T-helper 17 cell (primary cell): ENCODE measurements around the gene VPREB1. TPM values are rescaled to one million over a fixed set of nuclear protein-coding genes. Genes with fewer than 3 reads are reported as not detected.
A peak's percentile ranks its signal among the peaks of the same experiment; 100 is the strongest.

Experiments
- ATAC-seq: fragments of 150-1000 bp; cut with Tn5 transposase; 2 replicates; pipeline ENCODE4 v1.10.0; 2021; ENCODE audit warnings: mild to moderate bottlenecking, moderate library complexity
- DNase-seq, 3 donors: peaks; one replicate each; pipeline versions ENCODE4 v3.0.0 to v3.0.0-alpha.2; 2020 to 2021
- H3K9me3 ChIP-seq: one replicate; pipeline ENCODE4 v1.7.0; 2013; ENCODE audit warnings: low read length, mild to moderate bottlenecking; ENCODE audit not compliant: control insufficient read depth, poor library complexity, severe bottlenecking
- H3K27ac Mint-ChIP-seq: one replicate; pipeline ENCODE4 v1.8.0; 2022; ENCODE audit warnings: mild to moderate bottlenecking, moderate library complexity, mixed read lengths
- H3K27me3 Mint-ChIP-seq: one replicate; pipeline ENCODE4 v1.8.0; 2022; ENCODE audit warnings: mixed read lengths
- H3K36me3 Mint-ChIP-seq: one replicate; pipeline ENCODE4 v1.8.0; 2022; ENCODE audit warnings: low read depth, mixed read lengths
- H3K4me1 Mint-ChIP-seq: one replicate; pipeline ENCODE4 v1.8.0; 2022; ENCODE audit warnings: mild to moderate bottlenecking, mixed read lengths
- H3K4me3 Mint-ChIP-seq: one replicate; pipeline ENCODE4 v1.8.0; 2022; ENCODE audit warnings: mild to moderate bottlenecking, moderate library complexity, mixed read lengths
- total RNA-seq, 4 donors: library from RNA in 2 of 4; stranded (reverse) in 2 of 4; gene quantifications; one replicate each; pipeline ENCODE4 v1.2.3 and lab custom pipeline; 2022 to 2026

VPREB1 gene, protein sequence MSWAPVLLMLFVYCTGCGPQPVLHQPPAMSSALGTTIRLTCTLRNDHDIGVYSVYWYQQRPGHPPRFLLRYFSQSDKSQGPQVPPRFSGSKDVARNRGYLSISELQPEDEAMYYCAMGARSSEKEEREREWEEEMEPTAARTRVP
- total RNA-seq (not detected), total RNA-seq (lab: John Stamatoyannopoulos, UW) (0 reads per million in 2 donors)

DNA sequence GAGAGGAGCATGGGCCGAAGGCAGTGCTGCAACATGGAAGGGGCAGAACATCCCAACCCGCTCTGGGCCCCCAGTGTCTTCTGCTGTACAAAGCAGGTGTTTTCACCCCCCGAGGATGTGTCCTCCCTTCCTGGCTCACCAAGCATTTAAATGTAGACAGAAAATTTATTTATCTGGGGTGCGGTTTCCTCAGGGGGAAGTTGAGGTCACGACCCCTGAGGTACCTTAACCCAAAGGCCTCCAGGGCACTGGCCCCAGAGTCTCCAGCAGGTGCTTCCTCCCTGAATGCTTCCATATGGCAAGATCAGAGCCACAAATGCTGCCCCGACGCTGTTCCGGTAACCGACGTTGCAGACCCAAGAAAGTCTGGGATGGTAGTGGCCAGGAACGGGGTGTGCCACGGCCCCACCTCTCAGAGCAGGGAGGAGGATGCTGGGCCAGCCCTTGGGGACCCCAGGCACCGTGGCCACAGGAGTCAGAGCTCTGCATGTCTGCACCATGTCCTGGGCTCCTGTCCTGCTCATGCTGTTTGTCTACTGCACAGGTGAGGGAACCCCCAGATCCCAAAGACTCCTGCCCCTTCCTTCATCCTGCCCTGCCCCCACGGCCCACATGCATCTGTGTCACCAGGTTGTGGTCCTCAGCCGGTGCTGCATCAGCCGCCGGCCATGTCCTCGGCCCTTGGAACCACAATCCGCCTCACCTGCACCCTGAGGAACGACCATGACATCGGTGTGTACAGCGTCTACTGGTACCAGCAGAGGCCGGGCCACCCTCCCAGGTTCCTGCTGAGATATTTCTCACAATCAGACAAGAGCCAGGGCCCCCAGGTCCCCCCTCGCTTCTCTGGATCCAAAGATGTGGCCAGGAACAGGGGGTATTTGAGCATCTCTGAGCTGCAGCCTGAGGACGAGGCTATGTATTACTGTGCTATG, at the start of gene VPREB1:
Gene VPREB1, plus strand, starts transcription at position 471 of the 935 bp plus-strand sequence. Its CDS starts 28 bp downstream, at position 499.
- H3K27ac Mint-ChIP-seq = peak within 1 kb of the TSS; percentile 63
- peaks cover 5% of the 10 kb centered on the region for H3K36me3 Mint-ChIP-seq
- H3K9me3 ChIP-seq = no peaks in the 10 kb centered on the region
- DNase-seq (no peak), ATAC-seq (no peak)
- peaks cover 20% of the 10 kb centered on the region for H3K4me1 Mint-ChIP-seq
- H3K27me3 Mint-ChIP-seq = peaks cover 36% of the 10 kb centered on the region
- no peak within 1 kb of the TSS for H3K4me3 Mint-ChIP-seq

DNA sequence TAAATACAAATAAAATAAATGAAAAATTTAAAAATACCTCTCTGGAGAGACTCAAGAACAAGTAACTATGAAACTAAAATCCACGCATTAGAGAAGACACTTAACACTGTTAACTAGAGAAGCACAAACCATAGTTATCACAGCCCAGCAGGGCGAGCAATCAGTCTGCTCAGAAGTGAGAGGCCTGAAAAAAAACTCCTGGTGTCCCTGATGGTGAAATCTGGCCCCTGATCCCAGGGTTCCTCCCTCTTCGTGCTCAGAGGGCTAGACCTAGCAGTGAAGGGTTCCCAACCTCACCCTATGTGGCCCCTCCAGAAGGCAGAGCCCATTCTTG, 49.7 kb upstream of the VPREB1 start:
- ATAC-seq (no peak), DNase-seq (no peak)
- peaks cover 32% of the 10 kb centered on the region for H3K27me3 Mint-ChIP-seq
- H3K4me3 Mint-ChIP-seq = no peak overlapping the region
- no peak overlapping the region for H3K27ac Mint-ChIP-seq
- H3K4me1 Mint-ChIP-seq = peaks cover 3% of the 10 kb centered on the region
- H3K9me3 ChIP-seq = no peaks in the 10 kb centered on the region
- H3K36me3 Mint-ChIP-seq = no peaks in the 10 kb centered on the region

DNA sequence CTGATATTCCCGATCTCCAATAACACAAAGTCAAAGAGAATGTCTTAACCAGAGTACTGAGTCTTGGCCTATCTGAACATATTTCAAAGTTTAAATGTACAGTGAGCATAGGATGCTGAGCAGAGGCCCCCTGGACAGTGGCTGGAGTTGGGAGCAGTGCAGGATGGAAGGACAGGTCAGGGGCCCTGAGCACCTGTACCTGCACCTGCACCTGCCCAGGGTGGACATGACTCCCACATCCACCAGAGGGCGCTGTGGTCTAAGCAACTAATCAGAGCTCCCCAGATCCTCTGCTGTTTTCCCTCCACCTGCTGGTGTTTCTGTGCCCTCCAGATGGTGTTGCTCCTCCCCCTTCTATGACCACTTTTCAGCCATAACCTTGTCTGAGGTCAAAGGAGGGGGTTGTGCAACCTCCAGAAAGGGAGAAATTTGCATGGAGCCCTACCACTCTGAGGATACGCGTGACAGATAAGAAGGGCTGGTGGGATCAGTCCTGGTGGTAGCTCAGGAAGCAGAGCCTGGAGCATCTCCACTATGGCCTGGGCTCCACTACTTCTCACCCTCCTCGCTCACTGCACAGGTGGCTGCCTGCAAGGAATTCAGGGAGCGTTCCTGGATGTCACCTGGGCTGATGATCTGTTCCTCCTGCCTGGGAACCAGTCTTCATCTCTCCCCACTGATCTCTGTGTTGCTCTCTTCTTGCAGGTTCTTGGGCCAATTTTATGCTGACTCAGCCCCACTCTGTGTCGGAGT, 49.1 kb upstream of the VPREB1 start:
- H3K36me3 Mint-ChIP-seq = no peaks in the 10 kb centered on the region
- peaks cover 3% of the 10 kb centered on the region for H3K4me1 Mint-ChIP-seq
- H3K9me3 ChIP-seq = no peaks in the 10 kb centered on the region
- no peak overlapping the region for H3K4me3 Mint-ChIP-seq
- H3K27me3 Mint-ChIP-seq = peaks cover 38% of the 10 kb centered on the region
- no peak overlapping the region for H3K27ac Mint-ChIP-seq
- peak; percentile 94 for ATAC-seq
- peak; percentile 60 to 80 (median 67) for DNase-seq

DNA sequence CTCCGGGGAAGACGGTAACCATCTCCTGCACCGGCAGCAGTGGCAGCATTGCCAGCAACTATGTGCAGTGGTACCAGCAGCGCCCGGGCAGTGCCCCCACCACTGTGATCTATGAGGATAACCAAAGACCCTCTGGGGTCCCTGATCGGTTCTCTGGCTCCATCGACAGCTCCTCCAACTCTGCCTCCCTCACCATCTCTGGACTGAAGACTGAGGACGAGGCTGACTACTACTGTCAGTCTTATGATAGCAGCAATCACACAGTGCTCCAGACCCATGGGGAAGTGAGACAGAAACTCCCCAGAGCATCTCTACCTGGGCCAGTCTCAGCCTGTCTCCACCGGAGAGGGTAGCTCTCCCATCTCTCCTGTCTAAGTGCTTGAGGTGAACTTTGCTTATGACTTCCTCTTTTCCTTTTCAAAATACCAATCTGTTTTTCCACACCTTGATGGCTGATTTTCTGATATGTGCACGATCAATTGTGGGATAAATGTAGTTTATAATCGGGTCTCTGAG, 48.5 kb upstream of the VPREB1 start:
- Mint-ChIP-seq H3K4me3 (peak overlapping the region; percentile 25), H3K27ac (no peak overlapping the region), H3K27me3 (peaks cover 44% of the 10 kb centered on the region), H3K4me1 (peaks cover 3% of the 10 kb centered on the region), H3K36me3 (no peaks in the 10 kb centered on the region)
- no peak for DNase-seq
- H3K9me3 ChIP-seq = no peaks in the 10 kb centered on the region
- ATAC-seq = peak; percentile 58

DNA sequence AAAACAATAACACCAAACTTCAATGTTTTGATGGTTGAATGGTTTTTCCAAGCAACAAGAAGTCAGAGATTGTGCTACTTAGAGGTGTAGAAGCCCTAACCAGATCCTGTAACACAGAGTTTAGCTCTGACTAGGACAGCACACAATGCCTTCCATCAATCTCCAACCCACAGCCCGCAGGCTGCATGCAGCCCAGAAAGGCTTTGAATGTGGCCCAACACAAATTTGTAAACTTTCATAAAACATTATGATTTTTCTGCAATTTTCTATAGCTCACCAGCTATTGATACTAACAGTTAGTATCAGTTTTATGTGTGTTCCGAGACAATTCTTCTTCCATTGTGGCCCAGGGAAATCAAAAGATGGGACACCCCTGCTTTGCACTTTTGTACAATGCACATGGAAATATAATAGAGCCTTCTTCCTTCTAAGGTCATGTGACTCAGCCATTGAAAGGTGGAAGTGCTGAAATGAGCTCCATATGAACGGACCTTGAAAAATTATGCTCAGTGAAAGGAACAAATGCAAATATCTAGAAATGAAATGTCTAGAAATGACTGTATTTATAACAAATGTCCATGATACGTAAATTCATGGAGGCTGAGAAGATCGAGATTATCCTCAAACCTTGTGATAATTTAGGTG, 47.6 kb upstream of the VPREB1 start:
- ATAC-seq = no peak

DNA sequence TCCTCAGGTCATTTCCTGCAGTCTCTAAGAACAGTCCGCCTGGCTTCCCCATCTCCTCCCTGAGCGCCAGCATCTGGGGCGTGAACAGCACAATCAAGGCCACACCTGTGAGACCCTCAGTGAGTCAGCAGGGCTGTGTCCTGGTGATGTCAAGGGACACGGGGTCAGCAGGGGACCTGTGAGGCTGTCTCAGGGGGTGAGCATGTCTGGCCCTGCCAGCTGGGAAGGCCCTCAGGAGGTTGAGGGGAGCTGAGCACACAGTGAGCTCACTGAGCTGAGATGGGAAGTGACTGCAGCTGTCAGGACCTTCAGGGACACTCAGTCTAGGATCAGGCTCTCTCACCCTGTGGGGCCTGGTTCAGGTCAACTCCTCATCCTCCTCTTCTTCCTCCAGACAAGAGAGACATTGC, 46.6 kb upstream of the VPREB1 start:
- ATAC-seq = no peak
- peak overlapping the region; percentile 39 for H3K27ac Mint-ChIP-seq
- H3K36me3 Mint-ChIP-seq = no peaks in the 10 kb centered on the region
- no peak overlapping the region for H3K4me3 Mint-ChIP-seq
- H3K9me3 ChIP-seq = no peaks in the 10 kb centered on the region
- H3K4me1 Mint-ChIP-seq = peaks cover 7% of the 10 kb centered on the region
- peaks cover 56% of the 10 kb centered on the region for H3K27me3 Mint-ChIP-seq
- DNase-seq = no peak

More for the DNA sequence above, 47.6 kb upstream of the VPREB1 start:
- Mint-ChIP-seq H3K27ac (no peak overlapping the region), H3K4me3 (no peak overlapping the region), H3K36me3 (no peaks in the 10 kb centered on the region), H3K4me1 (peaks cover 7% of the 10 kb centered on the region), H3K27me3 (peaks cover 52% of the 10 kb centered on the region)
- no peak for DNase-seq
- H3K9me3 ChIP-seq = no peaks in the 10 kb centered on the region

DNA sequence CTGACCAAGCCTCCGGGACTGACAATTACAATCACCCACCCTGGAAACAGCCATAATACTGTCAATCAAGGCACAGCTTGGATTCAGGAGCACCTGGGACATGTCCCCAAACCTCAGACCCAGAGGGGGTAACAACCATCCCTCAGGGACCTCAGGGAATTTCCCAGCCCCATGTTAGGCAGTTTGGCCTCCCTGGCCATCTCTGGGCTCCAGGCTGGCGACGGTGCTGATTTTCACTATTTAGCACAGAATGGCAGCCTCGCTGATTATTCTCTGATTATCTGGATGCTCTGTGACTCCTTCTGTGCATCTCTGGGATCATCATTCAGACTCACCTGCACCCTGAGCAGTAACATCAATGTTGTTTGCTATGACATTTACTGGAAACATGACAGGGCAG, 45.8 kb upstream of the VPREB1 start:
- Mint-ChIP-seq H3K36me3 (no peaks in the 10 kb centered on the region), H3K4me1 (peaks cover 7% of the 10 kb centered on the region), H3K27me3 (peaks cover 60% of the 10 kb centered on the region), H3K27ac (peak overlapping the region; percentile 39), H3K4me3 (no peak overlapping the region)
- no peak for DNase-seq
- no peaks in the 10 kb centered on the region for H3K9me3 ChIP-seq
- no peak for ATAC-seq

DNA sequence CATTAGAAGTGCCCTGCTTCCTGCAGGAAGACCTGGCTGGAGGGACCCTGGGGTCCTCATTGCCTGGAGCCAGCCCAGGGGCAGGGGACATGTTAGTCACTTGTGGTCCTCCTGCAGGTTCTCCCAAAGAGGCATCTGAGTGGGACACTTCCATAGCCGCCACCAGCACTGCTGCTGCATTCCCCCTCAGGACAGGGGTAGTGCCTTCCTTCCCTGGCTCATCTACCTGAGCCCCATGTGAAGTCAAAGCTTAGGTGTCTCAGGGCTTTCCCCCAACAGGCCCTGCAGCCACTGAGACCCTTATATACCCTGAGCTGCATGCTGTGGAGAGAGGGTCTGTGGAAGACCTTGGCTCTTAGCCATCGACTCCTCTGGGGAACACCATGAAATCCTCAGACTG, 45.0 kb upstream of the VPREB1 start:
- no peak for DNase-seq
- Mint-ChIP-seq H3K36me3 (no peaks in the 10 kb centered on the region), H3K4me3 (no peak overlapping the region), H3K27ac (no peak overlapping the region), H3K27me3 (peaks cover 60% of the 10 kb centered on the region), H3K4me1 (peaks cover 7% of the 10 kb centered on the region)
- H3K9me3 ChIP-seq = no peaks in the 10 kb centered on the region
- no peak for ATAC-seq

DNA sequence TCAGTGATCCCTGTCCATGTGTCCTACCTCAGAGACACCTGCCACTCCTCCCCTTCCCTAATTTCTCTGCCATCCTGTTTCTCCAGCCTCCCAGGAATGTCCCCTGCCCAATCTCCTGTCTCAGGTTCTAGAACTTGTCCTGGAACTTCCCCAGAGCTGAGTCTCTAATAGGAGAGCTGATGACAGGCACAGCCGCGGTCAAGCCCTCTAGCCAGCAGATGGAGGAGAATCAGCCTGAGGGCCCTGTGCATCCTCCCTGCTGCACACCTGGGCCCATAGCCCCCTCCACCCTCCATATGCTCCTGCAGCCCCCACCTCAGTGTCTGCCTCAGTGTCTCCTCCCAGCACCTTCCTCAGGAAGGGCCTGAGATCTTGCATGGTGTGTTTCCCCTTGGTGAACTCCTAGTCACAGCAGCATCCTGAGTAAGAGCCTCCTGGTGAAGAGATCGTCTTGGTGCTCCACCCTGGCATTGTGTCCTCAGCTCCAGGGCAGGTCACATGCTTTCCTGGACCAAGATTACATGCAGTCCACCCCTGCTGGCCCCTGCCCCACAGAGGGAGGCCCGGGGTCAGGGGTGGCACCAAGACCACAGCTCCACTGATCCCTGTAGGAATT, 43.9 kb upstream of the VPREB1 start:
- no peak overlapping the region for H3K27ac Mint-ChIP-seq
- DNase-seq = no peak
- no peaks in the 10 kb centered on the region for H3K9me3 ChIP-seq
- no peaks in the 10 kb centered on the region for H3K36me3 Mint-ChIP-seq
- H3K4me1 Mint-ChIP-seq = peaks cover 7% of the 10 kb centered on the region
- ATAC-seq = no peak
- H3K4me3 Mint-ChIP-seq = no peak overlapping the region
- H3K27me3 Mint-ChIP-seq = peaks cover 60% of the 10 kb centered on the region

DNA sequence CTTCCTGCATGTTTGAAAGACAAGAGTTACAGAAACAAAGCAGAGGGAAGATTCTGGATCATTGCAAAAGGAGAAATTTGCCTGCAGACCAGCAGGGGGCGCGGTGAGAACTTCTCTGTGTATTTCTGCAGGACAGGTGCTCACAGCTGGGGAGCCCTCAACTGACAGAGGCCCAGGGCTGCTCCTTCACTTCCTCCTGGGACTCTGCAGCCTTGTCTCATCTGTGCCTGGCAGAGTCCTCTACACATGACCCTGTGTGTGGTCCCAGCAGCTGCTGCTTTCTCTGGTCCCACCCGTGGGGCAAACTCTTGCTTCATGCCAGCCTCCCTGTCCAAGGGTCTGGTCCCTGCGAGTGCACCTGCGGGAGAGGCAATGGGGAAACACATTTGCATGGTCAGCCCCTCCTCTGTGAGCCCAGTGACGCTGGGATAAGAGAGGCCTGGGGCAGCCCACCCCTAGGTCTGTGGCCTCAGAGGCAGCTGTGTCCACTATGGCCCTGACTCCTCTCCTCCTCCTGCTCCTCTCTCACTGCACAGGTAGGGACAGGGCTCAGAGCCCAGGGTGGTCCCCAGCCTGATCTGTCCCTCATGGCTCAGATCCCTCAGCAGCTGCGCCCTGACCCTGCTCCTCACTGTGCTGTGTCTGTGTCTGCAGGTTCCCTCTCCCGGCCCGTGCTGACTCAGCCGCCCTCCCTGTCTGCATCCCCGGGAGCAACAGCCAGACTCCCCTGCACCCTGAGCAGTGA, 43.2 kb upstream of the VPREB1 start:
- Mint-ChIP-seq H3K4me3 (no peak overlapping the region), H3K27me3 (peaks cover 54% of the 10 kb centered on the region)
- DNase-seq = peak; percentile 29 to 47 (median 41)

DNA sequence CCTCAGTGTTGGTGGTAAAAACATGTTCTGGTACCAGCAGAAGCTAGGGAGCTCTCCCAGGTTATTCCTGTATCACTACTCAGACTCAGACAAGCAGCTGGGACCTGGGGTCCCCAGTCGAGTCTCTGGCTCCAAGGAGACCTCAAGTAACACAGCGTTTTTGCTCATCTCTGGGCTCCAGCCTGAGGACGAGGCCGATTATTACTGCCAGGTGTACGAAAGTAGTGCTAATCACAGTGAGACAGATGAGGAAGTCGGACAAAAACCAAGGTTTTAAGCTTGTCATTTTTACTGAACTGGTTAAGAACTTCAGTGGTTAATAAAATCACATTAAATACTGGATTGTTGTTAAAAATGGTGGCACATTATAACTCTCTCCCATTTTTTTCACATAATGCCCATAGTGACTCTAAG, 42.6 kb upstream of the VPREB1 start:
- H3K4me1 Mint-ChIP-seq = peaks cover 5% of the 10 kb centered on the region
- ATAC-seq = no peak
- H3K27me3 Mint-ChIP-seq = peaks cover 48% of the 10 kb centered on the region
- DNase-seq = no peak
- H3K36me3 Mint-ChIP-seq = no peaks in the 10 kb centered on the region
- H3K9me3 ChIP-seq = no peaks in the 10 kb centered on the region
- no peak overlapping the region for H3K27ac Mint-ChIP-seq
- no peak overlapping the region for H3K4me3 Mint-ChIP-seq

More for the DNA sequence above, 43.2 kb upstream of the VPREB1 start:
- Mint-ChIP-seq H3K36me3 (no peaks in the 10 kb centered on the region), H3K4me1 (peaks cover 5% of the 10 kb centered on the region), H3K27ac (no peak overlapping the region)
- peak; percentile 59 for ATAC-seq
- H3K9me3 ChIP-seq = no peaks in the 10 kb centered on the region
